Breast epithelium (tissue), 4 donors: ENCODE data around the gene AK9. TPM values are rescaled to one million over a fixed set of nuclear protein-coding genes. Genes with fewer than 3 reads are reported as not detected.

Source experiments
- DNase-seq, 2 donors: peaks; one replicate each; pipeline ENCODE4 v3.0.0-alpha.2; 2019; ENCODE audit warnings: low spot score in 2 of 2
- H3K27ac ChIP-seq, 2 donors: fragments of 200-600 bp; sonication (generic) in 1 of 2; one replicate each; pipeline ENCODE4 v1.5.1; 2016 to 2019; ENCODE audit warnings: mild to moderate bottlenecking in 1 of 2
- H3K27me3 ChIP-seq, 2 donors: fragments of 200-600 bp; sonication (generic) in 1 of 2; one replicate each; pipeline versions ENCODE4 v1.5.1 to v1.6.0; 2017 to 2019; ENCODE audit warnings: control low read depth in 1 of 2, mild to moderate bottlenecking in 1 of 2
- H3K36me3 ChIP-seq: fragments of 200-600 bp; one replicate; pipeline ENCODE4 v1.5.1; 2019
- H3K4me1 ChIP-seq, 2 donors: fragments of 200-600 bp; sonication (generic); one replicate each; pipeline ENCODE4 v1.5.1; 2016 to 2019; ENCODE audit warnings: control low read depth in 1 of 2
- H3K4me3 ChIP-seq, 3 donors: fragments of 200-600 bp; sonication (generic); 1 replicate in 2 of 3; 2 replicates in 1 of 3; pipeline ENCODE4 v1.5.1; 2016 to 2019; ENCODE audit warnings: mild to moderate bottlenecking in 3 of 3, moderate library complexity in 2 of 3
- H3K9me3 ChIP-seq, 2 donors: fragments of 200-600 bp; sonication (generic) in 1 of 2; one replicate each; pipeline ENCODE4 v1.5.1; 2016 to 2019; ENCODE audit warnings: control low read depth in 1 of 2
- CTCF ChIP-seq, 3 donors: fragments of 450-650 bp; IDR thresholded peaks; one replicate each; pipeline ENCODE4 v1.5.1; 2016 to 2017; ENCODE audit warnings: antibody characterized with exemption in 3 of 3, mild to moderate bottlenecking in 3 of 3, moderate library complexity in 3 of 3
- POLR2A ChIP-seq: fragments of 450-650 bp; IDR thresholded peaks from one replicate; pipeline ENCODE4 v1.6.1; 2016; ENCODE audit warnings: antibody characterized with exemption, mild to moderate bottlenecking, moderate library complexity
- POLR2AphosphoS5 ChIP-seq, 3 donors: sonication (generic); formaldehyde crosslinking; IDR thresholded peaks; one replicate each; pipeline ENCODE4 v1.6.1; 2017; ENCODE audit warnings: antibody characterized with exemption in 3 of 3
- intact Hi-C: fragments of 100-400 bp; cut with DNase I; formaldehyde crosslinking; loops from one replicate; pipeline ENCODE4 v1.15.1; 2023; ENCODE audit warnings: low total_unique reads
- total RNA-seq, 3 donors: library from RNA; depleted of rRNA; stranded (reverse); fragments of >200 nt; gene quantifications; one replicate each; pipeline ENCODE4 v1.1.0, GENCODE V29; 2016

Gene AK9
- total RNA-seq, 3 donors from 2014 or later: 8.8 to 23.9 (median 20.0) TPM

GRCh38 chr6:109488001-109488400, 203.0 kb downstream of the AK9 start:
- intact Hi-C loops: no loop called here
- Histone ChIP-seq H3K27ac (no peak overlapping the region), H3K36me3 (no peaks in the 10 kb centered on the region), H3K4me3 (no peak overlapping the region), H3K27me3 (no peaks in the 10 kb centered on the region), H3K9me3 (no peaks in the 10 kb centered on the region), H3K4me1 (no peaks in the 10 kb centered on the region)
- TF ChIP-seq POLR2AphosphoS5 (IDR thresholded peaks at IDR 0.05): no peak
- TF ChIP-seq POLR2A: no peak
- TF ChIP-seq CTCF (IDR thresholded peaks at IDR 0.05): no peak
- no peak for DNase-seq

- Histone ChIP-seq H3K36me3 (no peaks in the 10 kb centered on the region), H3K9me3 (no peaks in the 10 kb centered on the region), H3K4me3 (no peak overlapping the region), H3K27me3 (no peaks in the 10 kb centered on the region), H3K4me1 (peaks cover 0 to 3% of the 10 kb centered on the region in 2 donors), H3K27ac (no peak overlapping the region)
- TF ChIP-seq POLR2AphosphoS5 (IDR thresholded peaks at IDR 0.05) (no peak), CTCF (IDR thresholded peaks at IDR 0.05) (no peak), POLR2A (no peak)
- DNase-seq: no peak
- intact Hi-C loops: no loop called here
These were observed 204.9 kb downstream of the AK9 start for GRCh38 chr6:109486068-109486467.

- intact Hi-C loops: no loop called here
- Histone ChIP-seq H3K27ac (no peak overlapping the region), H3K9me3 (no peaks in the 10 kb centered on the region), H3K36me3 (no peaks in the 10 kb centered on the region), H3K27me3 (no peaks in the 10 kb centered on the region), H3K4me3 (no peak overlapping the region), H3K4me1 (peaks cover 0 to 9% of the 10 kb centered on the region in 2 donors)
- TF ChIP-seq POLR2A (no peak), POLR2AphosphoS5 (IDR thresholded peaks at IDR 0.05) (no peak), CTCF (IDR thresholded peaks at IDR 0.05) (no peak)
- no peak for DNase-seq
These were observed 205.6 kb downstream of the AK9 start for GRCh38 chr6:109485266-109485935.

- Histone ChIP-seq H3K9me3 (no peaks in the 10 kb centered on the region), H3K4me1 (peaks cover 0 to 11% of the 10 kb centered on the region in 2 donors), H3K27ac (peak overlapping the region; percentile 84 to 96), H3K27me3 (no peaks in the 10 kb centered on the region), H3K36me3 (no peaks in the 10 kb centered on the region), H3K4me3 (peak overlapping the region in 2 of 3 donors; percentile 99 to 100)
- intact Hi-C loops: no loop called here
- no peak for DNase-seq
- no peak for TF ChIP-seq CTCF (IDR thresholded peaks at IDR 0.05)
- no peak for TF ChIP-seq POLR2A
- TF ChIP-seq POLR2AphosphoS5 (IDR thresholded peaks at IDR 0.05): no peak
These were observed 206.9 kb downstream of the AK9 start for GRCh38 chr6:109484122-109484521.

GRCh38 chr6:109483735-109484057, 207.3 kb downstream of the AK9 start:
- DNase-seq: no peak
- Histone ChIP-seq H3K9me3 (no peaks in the 10 kb centered on the region), H3K36me3 (no peaks in the 10 kb centered on the region), H3K4me3 (peak overlapping the region; percentile 94 to 100 (median 99)), H3K27ac (peak overlapping the region; percentile 84 to 96), H3K4me1 (peaks cover 0 to 11% of the 10 kb centered on the region in 2 donors), H3K27me3 (no peaks in the 10 kb centered on the region)
- intact Hi-C loops: no loop called here
- TF ChIP-seq POLR2AphosphoS5 (IDR thresholded peaks at IDR 0.05): no peak
- no peak for TF ChIP-seq CTCF (IDR thresholded peaks at IDR 0.05)
